KOPT-K1 (cell line): Measurements from ENCODE around the gene SLC2A9.

Experiments used
- H3K27ac ChIP-seq: fragments of 200-600 bp; sonication (generic); 2 replicates; pipeline ENCODE4 v1.5.1; 2016; ENCODE audit warnings: antibody characterized with exemption, mild to moderate bottlenecking, low read depth, low read length; ENCODE audit not compliant: poor library complexity, severe bottlenecking
- H3K36me3 ChIP-seq: fragments of 200-600 bp; sonication (generic); 2 replicates; pipeline ENCODE4 v1.5.1; 2017; ENCODE audit warnings: antibody characterized with exemption, mild to moderate bottlenecking, low read length, moderate library complexity; ENCODE audit not compliant: insufficient read depth
- H3K9me3 ChIP-seq: fragments of 200-600 bp; sonication (generic); 2 replicates; pipeline ENCODE4 v1.5.1; 2017; ENCODE audit warnings: antibody characterized with exemption, low read length, mild to moderate bottlenecking; ENCODE audit not compliant: insufficient read depth, poor library complexity, severe bottlenecking

The SLC2A9 gene

DNA sequence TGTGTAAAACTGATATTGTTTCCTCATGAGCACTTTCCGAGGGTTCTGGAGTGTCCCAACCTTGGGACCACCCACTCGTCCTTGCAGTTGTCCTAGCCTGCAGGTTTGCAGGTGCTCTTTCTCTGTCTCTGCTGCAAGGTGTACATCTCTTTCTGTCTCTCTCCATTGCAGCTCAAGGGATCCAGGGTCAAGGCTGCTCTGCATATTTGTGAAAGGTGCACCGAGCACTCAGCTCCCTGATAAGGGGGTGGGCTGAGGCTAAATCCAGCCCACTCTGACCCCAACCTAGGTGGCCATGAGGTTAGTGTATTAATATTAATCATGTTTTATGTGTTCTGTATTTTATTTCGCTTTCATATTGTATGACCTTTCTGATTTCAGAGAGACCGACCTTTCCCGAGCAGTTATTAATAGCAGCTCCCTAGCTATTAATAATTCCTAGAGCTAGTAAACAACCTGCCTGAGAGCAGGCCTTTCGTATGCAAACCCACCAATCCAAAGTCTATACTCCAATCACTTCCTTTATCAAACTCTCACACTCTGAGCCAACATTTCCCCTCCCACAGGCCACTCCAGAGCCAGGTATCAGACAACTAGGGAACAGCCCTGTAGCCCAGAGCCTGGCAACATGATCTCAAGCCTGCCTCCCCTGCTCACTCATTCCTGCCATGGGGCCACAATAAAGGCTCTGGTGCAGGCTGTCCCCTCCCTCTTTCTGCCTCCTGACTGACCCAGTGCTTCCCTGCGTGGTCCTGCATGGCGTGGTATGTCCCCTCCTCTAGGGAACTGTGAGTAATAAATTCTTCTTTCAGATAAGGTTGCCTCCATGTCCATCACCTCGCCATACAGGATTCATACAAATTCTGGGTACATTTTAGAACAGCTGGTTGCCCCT is 73.9 kb downstream of the SLC2A9 start:
- Histone ChIP-seq H3K27ac (no peak overlapping the region), H3K36me3 (no peaks in the 10 kb centered on the region)

GRCh38 chr4:9946170-9946569 is 75.1 kb downstream of the SLC2A9 start:
- no peaks in the 10 kb centered on the region for H3K9me3 ChIP-seq
- H3K36me3 ChIP-seq, result no peaks in the 10 kb centered on the region
- no peak overlapping the region for H3K27ac ChIP-seq

More for the DNA sequence above, 73.9 kb downstream of the SLC2A9 start:
- no peaks in the 10 kb centered on the region for H3K9me3 ChIP-seq

DNA sequence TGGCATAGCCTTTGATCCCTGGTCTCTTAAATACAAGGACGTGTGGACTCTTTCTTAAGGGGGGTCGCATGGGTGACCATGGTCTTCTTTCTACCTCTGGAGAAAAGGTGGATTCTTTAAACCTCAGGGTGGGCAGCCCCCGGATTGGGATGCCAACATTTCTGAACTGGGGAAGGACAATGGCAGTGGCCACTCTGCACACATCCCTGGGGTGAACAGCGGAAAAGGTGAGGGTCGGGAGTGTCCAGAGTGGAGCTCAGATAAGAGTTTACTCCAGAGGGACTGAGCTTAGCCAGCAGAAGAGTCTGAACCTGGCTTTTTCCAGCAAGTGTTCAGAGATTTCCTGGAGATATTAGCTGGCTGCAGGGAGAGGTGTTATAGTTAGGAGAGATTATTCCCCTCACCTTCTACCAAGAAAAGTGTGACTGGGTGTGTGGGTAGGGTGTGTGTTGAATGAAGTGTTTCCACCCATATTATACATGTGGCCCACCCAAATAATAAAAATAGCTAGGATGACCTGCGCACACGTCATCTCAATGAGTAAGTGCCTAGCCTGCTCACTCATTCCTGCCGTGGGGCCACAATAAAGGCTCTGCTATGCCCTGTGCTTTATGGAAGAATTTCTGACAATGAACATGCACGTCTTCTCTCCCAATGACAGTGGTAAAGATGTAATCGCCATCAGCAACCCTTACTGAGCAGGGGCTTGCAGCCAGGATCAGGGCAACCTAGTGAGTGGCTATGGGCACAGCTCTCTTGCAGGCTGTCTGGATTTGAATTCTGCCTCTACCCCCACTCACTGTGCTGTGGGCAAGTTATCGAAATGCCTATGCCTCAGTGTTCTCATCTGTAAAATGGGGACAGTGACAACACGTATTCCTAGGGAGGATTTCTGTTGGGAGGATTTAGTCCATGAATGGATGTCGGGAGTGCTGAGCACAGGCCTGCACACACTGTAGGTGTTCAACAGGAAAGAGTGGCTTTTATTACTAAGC is 76.6 kb downstream of the SLC2A9 start:
- H3K27ac ChIP-seq, result no peak overlapping the region
- H3K9me3 ChIP-seq, result no peaks in the 10 kb centered on the region
- H3K36me3 ChIP-seq, result no peaks in the 10 kb centered on the region

GRCh38 chr4:9943761-9944160 is 77.5 kb downstream of the SLC2A9 start:
- H3K9me3 ChIP-seq, result no peaks in the 10 kb centered on the region
- no peaks in the 10 kb centered on the region for H3K36me3 ChIP-seq
- no peak overlapping the region for H3K27ac ChIP-seq

- Histone ChIP-seq H3K36me3 (no peaks in the 10 kb centered on the region), H3K27ac (no peak overlapping the region), H3K9me3 (no peaks in the 10 kb centered on the region)
Measured at GRCh38 chr4:9942921-9943600, 78.2 kb downstream of the SLC2A9 start.

DNA sequence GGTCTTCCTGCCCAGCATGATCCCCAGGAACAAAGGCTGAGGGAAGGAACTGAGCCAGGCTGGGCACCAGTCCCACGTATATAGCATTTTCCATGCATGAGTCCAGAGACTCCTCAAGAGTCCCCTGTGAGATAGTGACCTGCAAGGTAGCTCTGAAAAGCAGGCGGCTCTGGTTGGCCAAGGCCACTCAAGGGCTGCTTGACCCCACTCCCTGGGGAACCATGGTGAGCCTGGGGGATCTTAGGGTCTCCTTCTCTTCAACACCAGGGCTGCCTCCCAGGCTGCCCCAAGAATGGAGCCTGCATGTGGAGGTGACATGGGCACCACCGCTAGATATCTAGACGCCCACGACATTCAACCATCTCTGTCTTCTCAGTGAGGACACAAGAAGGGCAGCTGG is 79.2 kb downstream of the SLC2A9 start:
- no peaks in the 10 kb centered on the region for H3K9me3 ChIP-seq
- no peaks in the 10 kb centered on the region for H3K36me3 ChIP-seq
- no peak overlapping the region for H3K27ac ChIP-seq

GRCh38 chr4:9940041-9940440 is 81.3 kb downstream of the SLC2A9 start:
- Histone ChIP-seq H3K36me3 (no peaks in the 10 kb centered on the region), H3K27ac (no peak overlapping the region), H3K9me3 (no peaks in the 10 kb centered on the region)

GRCh38 chr4:9938933-9939332 is 82.4 kb downstream of the SLC2A9 start:
- H3K36me3 ChIP-seq, result no peaks in the 10 kb centered on the region
- H3K9me3 ChIP-seq, result no peaks in the 10 kb centered on the region
- H3K27ac ChIP-seq, result no peak overlapping the region

DNA sequence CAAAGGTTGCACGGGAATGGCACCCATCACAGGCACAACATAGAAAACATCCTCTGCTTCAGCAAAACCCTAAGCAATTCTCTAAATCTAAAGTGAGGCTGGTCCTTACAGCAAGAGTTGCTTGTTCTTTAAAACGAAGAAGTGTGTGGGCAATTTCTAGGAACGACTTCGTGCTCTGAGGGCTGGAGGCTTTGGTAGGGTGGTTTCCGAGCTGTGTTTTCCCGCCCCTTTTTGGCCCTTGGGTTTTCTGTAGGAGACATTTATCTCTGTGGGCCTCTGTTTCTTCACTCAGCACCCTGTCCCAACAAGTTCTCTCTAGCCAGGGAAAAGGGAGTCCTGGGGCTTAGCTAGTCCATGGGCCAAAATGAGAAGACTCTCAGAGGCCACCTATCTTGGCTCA is 84.2 kb downstream of the SLC2A9 start:
- no peak overlapping the region for H3K27ac ChIP-seq
- H3K36me3 ChIP-seq, result no peaks in the 10 kb centered on the region
- no peaks in the 10 kb centered on the region for H3K9me3 ChIP-seq

DNA sequence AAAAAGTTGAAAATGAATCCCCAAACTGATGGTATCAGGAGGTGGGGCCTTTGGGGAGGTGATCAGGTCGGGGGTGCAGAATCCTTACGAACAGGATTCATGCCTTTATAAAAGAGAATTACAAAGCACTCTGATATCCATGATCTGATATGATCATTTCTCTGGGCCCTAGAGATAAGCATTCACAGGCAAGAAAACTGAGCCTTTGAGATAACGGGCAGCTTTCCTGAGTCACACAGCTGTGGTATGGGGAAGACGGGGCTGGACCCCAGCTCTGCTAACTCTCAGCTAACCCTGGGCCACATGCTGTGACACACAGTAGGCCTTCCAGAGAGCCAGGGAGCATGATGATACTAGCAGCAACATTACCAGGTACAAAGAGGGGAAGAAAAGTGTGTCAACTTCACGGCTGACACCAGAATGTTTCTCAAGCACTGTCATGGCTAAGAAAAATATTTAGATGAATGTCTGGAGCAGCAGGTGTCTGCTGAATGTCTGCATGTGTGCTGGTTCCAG is 85.1 kb downstream of the SLC2A9 start:
- no peaks in the 10 kb centered on the region for H3K36me3 ChIP-seq
- no peaks in the 10 kb centered on the region for H3K9me3 ChIP-seq
- H3K27ac ChIP-seq, result no peak overlapping the region

DNA sequence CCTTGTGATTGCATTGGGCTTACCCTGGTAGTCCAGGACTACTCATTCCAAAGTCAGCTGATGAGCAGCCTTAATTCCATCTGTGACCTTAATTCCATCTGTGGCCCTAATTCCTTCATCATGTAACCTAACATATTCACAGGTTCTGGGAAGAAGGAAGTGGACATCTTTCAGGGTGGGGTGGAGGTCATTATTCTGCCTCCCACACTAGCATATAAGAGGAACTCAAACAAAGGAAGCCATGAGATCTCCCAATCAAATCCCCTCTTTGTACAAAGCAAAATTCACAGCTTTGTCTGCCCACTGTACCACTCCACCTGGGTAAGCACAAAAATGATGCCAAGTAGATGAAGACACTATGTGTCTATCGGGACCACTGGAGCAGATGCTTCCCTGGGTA is 87.3 kb downstream of the SLC2A9 start:
- H3K27ac ChIP-seq, result no peak overlapping the region
- no peaks in the 10 kb centered on the region for H3K36me3 ChIP-seq
- H3K9me3 ChIP-seq, result no peaks in the 10 kb centered on the region

- Histone ChIP-seq H3K36me3 (no peaks in the 10 kb centered on the region), H3K9me3 (no peaks in the 10 kb centered on the region)
Measured at GRCh38 chr4:9933184-9933583, 88.1 kb downstream of the SLC2A9 start.

GRCh38 chr4:9932771-9933170 is 88.5 kb downstream of the SLC2A9 start:
- Histone ChIP-seq H3K27ac (no peak overlapping the region), H3K36me3 (no peaks in the 10 kb centered on the region), H3K9me3 (no peaks in the 10 kb centered on the region)

More at GRCh38 chr4:9933184-9933583, 88.1 kb downstream of the SLC2A9 start:
- H3K27ac ChIP-seq, result no peak overlapping the region

GRCh38 chr4:9931146-9931545 is 90.2 kb downstream of the SLC2A9 start:
- no peaks in the 10 kb centered on the region for H3K9me3 ChIP-seq
- no peak overlapping the region for H3K27ac ChIP-seq
- no peaks in the 10 kb centered on the region for H3K36me3 ChIP-seq
